ENCODE results near the gene MYORG.

GRCh38 chr9:34317436-34317835 lies 59.3 kb downstream of the MYORG start:
- TF ChIP-seq, protein P1, sequence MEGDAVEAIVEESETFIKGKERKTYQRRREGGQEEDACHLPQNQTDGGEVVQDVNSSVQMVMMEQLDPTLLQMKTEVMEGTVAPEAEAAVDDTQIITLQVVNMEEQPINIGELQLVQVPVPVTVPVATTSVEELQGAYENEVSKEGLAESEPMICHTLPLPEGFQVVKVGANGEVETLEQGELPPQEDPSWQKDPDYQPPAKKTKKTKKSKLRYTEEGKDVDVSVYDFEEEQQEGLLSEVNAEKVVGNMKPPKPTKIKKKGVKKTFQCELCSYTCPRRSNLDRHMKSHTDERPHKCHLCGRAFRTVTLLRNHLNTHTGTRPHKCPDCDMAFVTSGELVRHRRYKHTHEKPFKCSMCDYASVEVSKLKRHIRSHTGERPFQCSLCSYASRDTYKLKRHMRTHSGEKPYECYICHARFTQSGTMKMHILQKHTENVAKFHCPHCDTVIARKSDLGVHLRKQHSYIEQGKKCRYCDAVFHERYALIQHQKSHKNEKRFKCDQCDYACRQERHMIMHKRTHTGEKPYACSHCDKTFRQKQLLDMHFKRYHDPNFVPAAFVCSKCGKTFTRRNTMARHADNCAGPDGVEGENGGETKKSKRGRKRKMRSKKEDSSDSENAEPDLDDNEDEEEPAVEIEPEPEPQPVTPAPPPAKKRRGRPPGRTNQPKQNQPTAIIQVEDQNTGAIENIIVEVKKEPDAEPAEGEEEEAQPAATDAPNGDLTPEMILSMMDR (IDR thresholded peaks at IDR 0.05), result no peak
- TF ChIP-seq POLR2A (IDR thresholded peaks at IDR 0.05) (no peak), POLR2AphosphoS5 (IDR thresholded peaks at IDR 0.05) (no peak)

Measured in prostate gland (tissue), 2 donors.